ENCODE data around the gene SGSM1.

The SGSM1 gene

DNA sequence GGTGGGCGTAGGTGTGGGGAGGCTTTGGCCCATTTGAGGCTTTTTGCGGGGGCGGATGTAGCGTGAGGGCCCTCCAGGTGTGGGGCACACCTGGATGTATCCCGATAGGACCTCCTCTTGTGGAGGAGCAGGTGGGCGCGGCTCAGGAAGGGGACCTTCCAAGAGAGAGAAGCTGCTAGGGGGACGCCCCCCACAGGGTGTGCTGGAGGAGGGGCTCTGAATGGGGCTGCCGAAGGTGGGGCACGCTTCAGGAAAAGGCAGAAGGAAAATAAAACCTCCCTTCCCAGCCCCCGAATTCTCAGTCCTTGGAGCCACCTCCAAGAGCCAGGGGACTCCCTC is 621 bp downstream of the SGSM1 start:
- no peak for DNase-seq (ENCODE audit: low read depth, low spot score)

GRCh38 chr22:24807284-24807950 is 1.4 kb downstream of the SGSM1 start:
- DNase-seq (ENCODE audit: low read depth, low spot score), result no peak

- no peak for DNase-seq (ENCODE audit: low read depth, low spot score)
Observed at GRCh38 chr22:24809331-24809730, 3.3 kb downstream of the SGSM1 start.

DNA sequence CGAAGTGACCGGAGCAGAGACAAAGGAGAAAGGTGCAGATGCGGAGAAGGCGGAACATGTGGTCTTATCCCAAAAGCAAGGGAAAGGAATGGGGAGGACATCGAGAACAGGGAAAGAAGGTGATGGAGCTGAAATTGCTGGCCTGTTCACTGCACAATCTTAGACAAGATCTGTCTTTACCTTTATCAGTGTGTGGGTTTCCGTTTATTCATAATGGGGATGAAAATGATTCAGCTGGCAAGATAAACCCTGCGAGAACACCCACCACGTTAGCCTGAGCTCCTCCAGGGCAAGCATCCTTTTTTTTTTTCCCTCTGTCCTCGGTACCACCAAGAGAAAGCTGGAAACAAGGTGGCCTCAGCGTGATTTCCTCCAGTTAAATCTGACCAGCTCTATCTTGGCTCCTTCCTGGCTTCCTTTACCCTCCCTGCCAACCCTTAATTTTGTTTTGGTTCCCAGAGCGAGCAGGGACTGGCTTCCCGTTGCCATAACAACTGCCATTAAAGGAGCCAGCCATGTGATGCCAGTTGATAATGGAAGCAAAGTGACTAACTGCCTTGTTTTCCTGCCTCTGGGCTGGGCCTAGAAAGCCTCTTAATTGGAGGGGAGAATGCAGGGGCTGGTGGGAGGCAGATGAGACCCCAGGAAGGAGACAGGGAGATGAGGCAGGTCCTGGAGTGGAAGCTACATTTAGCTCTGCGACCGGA is 4.2 kb downstream of the SGSM1 start:
- DNase-seq (ENCODE audit: low read depth, low spot score), result no peak

GRCh38 chr22:24812950-24813775 is 7.2 kb downstream of the SGSM1 start:
- no peak for DNase-seq (ENCODE audit: low read depth, low spot score)

DNA sequence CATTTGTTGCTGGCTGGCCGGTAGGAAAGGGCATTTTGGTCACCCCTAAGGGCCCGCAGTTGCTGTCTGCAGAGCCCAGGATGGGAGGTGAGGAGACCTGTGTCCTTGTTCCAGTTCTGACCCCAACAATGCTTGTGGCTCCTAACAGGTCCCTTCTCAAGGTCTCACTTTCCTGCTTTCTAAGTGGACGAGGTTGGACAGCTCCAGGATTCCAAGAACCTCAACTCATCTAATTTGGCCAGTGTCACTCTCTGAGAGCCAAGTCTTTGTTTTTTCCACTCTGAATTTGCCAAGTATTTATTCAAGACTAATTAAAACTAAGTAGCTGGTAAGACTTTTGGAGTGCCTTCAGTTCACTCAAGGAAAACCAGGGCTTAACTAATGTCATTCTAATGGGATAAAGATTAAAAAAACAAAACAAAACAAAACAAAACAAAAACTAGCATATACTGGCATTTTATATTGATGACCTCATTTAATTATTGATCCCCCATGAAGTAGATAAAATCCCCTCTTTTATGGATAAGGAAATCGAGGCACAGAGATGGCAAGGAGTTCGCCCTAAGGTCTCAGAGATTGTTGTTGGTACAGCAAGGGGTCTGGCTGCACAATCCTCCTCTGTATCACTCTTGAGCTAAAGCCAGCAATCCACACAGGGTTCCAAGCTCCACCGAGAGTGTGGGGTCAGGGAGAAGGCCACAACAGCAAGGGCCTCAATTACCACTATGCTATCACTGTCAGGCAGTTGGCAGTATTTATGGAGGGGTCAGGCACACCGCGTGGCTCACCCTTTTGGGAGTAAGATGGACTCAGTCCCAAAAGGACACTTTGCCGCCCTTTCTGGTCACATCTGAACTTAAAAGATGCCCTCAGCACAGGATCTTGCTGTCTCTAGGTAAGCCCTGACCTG is 8.1 kb downstream of the SGSM1 start:
- no peak for DNase-seq (ENCODE audit: low read depth, low spot score)

GRCh38 chr22:24816806-24817205 is 10.8 kb downstream of the SGSM1 start:
- no peak for DNase-seq (ENCODE audit: low read depth, low spot score)

- DNase-seq (ENCODE audit: low read depth, low spot score), result no peak
Observed at GRCh38 chr22:24819487-24819886, 13.5 kb downstream of the SGSM1 start.

DNA sequence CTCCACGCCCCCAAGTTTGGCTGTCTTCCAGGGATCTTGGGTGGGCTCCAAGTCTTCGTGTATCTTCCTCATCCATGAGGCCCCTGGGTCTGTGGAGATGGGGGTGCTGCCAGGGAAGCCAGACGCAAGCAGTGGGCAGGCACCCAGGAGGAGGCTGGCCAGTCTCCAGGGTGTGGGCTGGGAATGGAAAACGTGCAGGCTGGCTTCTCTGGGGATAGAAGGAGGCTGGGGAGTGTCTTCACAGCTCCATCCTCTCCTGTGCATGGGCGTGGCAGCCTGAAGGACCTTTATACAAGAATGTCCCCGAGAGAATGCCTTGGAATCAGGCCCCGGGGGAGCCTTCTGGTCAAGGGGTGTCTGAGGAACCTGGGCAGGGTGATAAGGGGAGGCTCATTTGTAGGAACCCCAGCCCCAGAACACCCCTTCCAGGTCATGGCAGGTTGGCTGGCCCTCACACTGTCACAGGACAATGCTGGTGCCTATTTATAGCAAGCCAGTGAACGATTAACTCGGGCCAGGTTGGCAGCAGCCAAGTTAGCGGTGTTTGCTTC is 14.0 kb downstream of the SGSM1 start:
- no peak for DNase-seq (ENCODE audit: low read depth, low spot score)

DNA sequence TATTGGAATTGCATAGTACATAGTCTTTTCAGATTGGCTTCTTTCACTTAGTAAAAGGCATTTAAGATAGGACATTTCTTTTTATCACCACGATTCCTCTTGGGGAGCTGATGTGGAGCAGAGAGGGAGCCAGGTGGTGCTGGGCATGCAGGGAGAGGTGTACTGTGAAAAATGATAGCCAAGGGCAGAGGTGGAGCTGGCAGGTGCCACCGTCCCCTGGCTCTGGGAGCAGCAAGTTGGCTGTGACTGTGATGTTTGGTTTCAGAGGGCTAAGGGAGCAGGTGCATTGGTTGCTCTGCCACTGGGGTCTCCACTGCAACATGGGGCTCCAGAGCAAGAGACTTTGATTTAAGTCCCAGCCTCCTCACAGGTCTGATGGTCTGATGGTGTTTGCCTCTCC is 16.5 kb downstream of the SGSM1 start:
- DNase-seq (ENCODE audit: low read depth, low spot score), result no peak

- no peak for DNase-seq (ENCODE audit: low read depth, low spot score)
Observed at GRCh38 chr22:24823787-24824186, 17.8 kb downstream of the SGSM1 start.

GRCh38 chr22:24824250-24824649 is 18.2 kb downstream of the SGSM1 start:
- DNase-seq (ENCODE audit: low read depth, low spot score), result no peak

DNA sequence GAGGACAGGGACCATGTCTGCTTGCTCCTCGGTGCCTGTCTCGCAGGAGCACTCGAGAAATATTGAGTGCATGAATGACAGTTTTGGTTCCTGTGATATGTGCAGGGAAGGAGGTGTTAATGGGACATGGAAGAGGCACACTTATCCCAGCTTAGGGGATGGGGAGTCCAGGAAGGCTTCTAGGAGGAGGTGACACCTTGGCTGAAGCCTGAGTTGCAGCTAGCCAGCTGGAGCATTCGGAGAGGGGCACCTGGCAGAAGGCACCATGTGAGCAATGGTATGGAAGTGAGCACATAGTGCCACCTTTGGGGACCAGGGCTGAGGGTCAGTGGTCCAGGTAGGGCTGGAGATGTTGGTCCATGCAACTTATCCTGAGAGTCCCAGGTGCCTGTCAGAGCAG is 18.9 kb downstream of the SGSM1 start:
- DNase-seq (ENCODE audit: low read depth, low spot score), result no peak

GRCh38 chr22:24826710-24827285 is 20.8 kb downstream of the SGSM1 start:
- no peak for DNase-seq (ENCODE audit: low read depth, low spot score)

GRCh38 chr22:24827296-24827695 is 21.3 kb downstream of the SGSM1 start:
- DNase-seq (ENCODE audit: low read depth, low spot score), result no peak

GRCh38 chr22:24830205-24830979 is 24.4 kb downstream of the SGSM1 start:
- no peak for DNase-seq (ENCODE audit: low read depth, low spot score)

- no peak for DNase-seq (ENCODE audit: low read depth, low spot score)
Observed at GRCh38 chr22:24831687-24832086, 25.7 kb downstream of the SGSM1 start.

DNA sequence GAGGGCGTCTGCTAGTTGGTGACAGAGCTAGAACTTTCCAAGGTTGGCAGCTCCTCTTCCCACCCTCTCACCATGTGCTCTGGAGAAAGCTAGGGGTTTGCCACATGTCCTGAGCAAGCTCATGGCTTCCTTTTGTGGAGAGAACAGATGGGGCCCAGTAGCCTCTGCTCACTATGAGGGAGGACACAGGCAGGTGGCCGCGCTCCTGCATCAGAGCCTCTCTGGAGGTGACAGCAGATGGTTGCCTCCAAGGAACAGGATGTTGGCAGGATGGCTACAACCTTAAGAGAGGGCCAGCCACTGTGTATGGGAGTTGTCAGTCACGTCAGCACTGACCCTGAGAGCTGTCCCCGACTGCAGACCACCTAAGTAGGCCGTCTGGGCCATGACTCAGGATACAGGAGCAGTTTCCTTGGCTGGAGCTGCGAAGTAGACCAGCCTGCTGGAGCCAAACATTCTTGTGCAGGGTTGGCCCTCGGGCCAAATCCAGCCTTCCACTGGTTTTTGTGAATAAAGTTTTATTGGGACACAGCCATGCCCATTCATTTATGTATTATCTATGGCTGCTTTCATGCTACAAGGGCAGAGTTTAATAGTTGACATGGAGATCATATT is 28.0 kb downstream of the SGSM1 start:
- DNase-seq (ENCODE audit: low read depth, low spot score), result no peak

DNA sequence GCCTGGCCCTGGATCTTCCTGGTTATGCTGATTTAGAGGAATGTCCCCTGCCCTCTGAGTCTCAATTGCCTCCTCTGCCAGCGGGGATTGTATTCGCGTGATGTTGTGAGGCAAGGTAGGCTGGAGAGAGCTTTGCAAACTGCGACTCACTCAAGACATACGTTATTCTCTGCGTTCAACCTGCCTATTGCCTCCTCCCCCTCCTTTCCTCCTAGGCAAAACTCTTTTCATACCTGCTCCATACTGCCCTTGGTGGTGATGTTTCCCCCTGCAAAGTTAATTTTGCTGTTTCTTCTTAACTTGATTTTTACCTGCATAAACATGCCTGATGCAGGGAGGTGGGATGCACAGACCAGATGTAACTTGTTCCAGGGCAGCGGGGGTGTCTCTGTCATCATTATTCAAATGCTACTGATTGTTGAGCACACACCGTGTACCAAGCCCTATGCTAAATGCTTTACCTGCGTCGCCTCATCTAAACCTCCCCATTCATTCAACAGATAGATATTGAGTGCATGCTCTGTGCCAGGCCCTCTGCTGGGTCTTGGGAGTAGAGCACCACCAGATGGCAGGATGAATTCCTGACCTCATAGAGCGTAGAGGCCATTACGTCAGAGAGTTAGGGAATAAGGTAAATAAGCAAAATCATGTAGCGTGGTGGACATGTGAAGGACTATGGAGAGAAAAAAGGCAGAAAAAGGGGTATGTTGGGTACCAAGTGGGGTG is 29.0 kb downstream of the SGSM1 start:
- DNase-seq (ENCODE audit: low read depth, low spot score), result no peak

Measured in brain pericyte (primary cell).